GM18526 (cell line): ENCODE data around the gene ATP2C1.

ENCODE experiments used
- POLR2A ChIP-seq: IDR thresholded peaks from 3 replicates; pipeline ENCODE4 v1.6.1; 2011; ENCODE audit not compliant: insufficient read length; ENCODE audit errors: extremely low read depth

The ATP2C1 gene

GRCh38 chr3:130950641-130951040 lies 56.8 kb downstream of the ATP2C1 start:
- no peak for TF ChIP-seq POLR2A

DNA sequence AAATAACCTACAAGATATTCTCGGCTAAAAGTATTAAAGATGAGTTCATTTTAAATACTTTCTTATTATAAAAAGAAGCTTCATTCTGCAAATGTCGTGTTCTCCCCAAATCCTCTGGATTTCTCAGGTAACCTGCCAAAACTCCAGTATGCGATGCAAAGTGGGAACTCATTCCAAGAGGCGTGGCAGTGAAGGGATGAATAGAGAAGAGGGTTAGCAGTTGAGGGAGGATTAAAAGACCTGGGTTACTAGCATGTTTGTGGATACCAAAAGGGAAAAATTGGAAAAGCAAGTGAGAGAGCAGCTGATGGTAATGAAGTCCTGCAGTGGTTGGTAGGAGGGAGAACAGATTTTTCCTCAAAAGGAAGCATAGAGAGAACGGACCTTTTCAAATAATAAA lies 61.6 kb downstream of the ATP2C1 start:
- no peak for TF ChIP-seq POLR2A

- TF ChIP-seq POLR2A: no peak
These were observed 62.4 kb downstream of the ATP2C1 start for GRCh38 chr3:130956281-130956680.

DNA sequence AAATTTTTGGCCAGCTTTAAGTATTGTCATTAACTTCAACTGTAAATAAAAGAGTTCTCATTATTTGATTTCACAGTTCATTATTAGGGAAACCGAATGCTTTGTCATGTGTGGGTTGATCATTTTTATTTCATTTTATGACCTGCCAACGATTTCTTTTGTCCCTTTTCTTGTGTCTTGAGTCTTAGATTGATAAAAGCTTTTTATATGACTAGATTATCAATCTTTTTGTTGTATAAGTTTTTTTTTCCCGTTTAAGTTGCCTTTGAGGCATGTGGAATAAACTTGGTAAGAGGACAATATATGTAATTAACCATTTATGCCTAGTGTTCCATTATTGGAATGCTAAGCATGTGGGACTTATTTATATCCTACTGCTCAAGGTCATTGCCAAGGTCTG lies 62.8 kb downstream of the ATP2C1 start:
- TF ChIP-seq POLR2A: no peak

DNA sequence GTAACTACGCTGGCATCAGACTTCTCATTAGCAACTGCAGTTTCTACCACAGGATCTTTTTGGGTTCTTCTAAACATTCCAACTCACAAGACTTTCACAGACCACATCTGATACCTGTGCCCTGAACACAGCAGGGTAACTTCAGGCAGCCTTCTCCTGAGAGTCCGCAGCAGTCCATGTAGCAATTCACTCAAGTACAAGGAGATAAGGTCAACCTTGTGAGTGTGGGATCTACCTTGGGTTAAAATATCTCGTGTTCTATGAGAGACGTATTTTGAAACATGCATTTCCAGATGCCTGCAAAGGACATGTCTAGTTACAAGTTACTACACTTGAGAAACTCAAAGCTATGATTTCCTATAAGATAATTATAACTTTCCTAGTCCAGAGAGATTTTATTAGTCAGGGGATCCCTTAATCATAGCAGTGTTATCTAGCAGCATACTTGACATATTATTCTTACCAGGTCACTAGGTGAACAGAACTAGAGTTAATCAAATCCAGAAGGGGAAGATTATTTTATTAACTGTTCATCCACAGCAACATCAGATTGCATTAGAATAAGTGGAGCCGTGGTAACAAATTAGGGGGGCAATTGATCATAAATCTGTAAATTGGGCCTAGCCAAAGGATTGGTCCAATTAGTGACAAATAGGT lies 66.4 kb downstream of the ATP2C1 start:
- TF ChIP-seq POLR2A: no peak

DNA sequence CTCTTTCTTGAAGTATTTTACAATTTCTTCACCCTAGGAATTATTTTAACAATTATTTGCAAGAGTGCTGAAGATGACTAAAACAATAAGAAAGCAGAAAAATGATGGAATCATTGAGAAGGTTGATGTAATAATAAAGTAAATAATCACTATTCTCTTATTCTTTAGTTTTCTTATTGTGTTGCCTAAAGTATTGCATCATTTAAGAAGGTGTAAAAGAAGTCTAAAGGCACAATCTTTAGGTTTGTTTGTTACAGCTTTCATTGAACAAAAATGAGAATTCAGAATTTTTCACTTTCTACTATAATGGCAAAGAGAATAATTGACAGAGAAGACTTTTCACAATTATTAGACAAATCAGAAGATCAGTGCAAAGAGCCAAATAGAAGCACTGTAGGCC lies 67.6 kb downstream of the ATP2C1 start:
- TF ChIP-seq POLR2A: no peak

DNA sequence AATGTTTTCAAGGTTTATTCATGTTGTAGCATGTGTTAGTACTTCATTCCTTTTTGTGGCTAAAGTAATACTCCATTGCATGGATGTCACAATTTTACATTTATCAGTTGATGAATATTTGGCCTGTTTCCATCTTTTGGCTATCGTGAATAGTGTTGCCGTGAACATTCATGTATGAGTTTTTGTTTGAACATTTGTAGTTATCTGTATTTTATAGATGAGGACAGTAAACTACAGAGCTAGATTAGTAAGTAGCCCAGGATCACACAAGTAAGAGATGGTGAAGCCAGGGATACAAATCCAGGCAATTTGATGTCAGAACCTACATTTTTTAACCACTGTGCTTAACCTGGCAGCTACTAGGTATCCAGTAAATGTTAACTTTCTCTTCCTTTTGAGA lies 69.6 kb downstream of the ATP2C1 start:
- TF ChIP-seq POLR2A: no peak

DNA sequence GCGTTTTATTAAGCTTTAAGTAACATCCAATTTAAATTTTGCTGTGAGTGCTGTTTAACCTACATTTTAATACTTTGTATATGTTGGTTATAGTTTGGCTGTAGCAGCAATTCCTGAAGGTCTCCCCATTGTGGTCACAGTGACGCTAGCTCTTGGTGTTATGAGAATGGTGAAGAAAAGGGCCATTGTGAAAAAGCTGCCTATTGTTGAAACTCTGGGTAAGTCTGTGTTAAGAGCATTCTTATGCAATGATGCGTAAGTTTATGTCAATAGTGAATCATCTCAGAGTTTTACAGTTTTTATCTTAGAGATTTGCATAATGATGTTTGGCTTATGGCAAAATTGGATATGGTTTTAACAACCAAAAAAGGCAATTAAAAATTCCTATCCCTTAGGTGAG lies 70.0 kb downstream of the ATP2C1 start:
- no peak for TF ChIP-seq POLR2A

- TF ChIP-seq POLR2A: no peak
These were observed 73.4 kb downstream of the ATP2C1 start for GRCh38 chr3:130967281-130967680.

DNA sequence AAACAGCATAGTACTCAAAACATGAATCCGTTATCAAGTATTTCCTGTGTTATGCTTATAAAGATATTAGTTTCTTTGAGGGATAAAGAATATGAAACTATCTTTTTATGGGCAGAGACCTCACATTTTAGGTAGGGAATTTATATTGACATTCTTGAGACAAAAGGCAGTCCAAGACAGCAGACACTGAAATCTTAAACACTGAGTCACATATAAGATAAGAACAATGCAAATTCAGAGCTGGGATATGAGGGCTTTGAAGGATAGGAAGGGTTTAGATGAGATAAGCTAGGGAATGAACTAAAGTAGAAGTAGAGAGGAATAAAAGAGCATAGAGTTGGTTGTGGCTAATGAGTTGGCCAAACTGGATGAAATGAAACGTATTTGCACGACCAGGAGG lies 74.3 kb downstream of the ATP2C1 start:
- TF ChIP-seq POLR2A: no peak

DNA sequence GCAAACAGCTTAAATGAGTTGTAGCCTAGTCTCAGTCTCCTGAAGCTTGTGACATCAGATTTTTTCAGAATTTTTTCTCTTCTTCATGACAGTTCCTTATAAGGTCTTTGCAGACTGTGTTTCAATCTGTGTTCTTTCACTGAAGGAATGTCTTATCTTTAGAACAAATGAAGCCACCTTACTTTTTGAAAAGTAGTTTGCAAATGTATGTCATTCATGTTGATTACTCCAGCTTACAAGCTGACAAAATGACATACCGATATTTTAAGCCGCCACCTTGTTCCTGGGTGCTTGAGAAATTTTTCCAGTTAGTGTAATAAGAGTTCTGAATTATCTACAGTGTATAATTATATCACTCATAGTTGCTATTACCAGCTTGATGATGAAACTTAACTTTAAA lies 75.7 kb downstream of the ATP2C1 start:
- TF ChIP-seq POLR2A: no peak

GRCh38 chr3:130971208-130971607 lies 77.3 kb downstream of the ATP2C1 start:
- TF ChIP-seq POLR2A: no peak

DNA sequence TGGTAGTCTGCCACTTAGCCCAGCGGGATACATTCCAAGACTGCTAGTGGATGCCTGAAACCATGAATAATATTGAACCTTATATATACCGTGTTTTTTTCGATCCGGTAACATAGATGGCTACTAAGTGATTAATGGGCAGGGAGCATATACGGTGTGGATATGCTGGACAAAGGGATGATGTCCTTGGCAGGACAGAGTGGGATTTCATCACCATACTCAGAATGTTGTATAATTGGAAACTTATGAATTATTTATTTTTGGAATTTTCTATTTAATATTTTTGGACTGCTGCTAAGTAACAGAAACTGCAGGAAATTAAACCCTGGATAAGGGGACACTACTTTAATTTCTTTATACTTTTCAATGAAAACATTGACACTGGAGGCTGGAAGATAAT lies 79.5 kb downstream of the ATP2C1 start:
- TF ChIP-seq POLR2A: no peak

DNA sequence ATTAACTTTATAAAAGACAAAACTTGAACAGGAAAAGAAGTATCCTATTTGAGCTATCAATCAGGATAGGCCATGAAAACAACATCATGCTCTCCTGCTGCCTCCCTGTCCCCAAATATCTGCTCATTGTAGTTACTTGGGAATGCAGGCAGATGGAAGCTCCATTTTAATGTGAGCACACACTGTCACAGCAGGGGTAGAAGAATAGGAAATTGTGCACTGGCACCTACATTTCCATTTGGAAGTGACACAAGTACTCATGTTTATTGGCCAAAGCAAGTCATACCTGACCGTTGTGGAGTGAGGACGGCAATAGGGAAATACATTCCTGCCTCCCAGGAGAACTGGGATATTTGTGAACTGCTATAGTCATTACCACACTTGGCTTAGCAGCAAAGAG lies 80.3 kb downstream of the ATP2C1 start:
- TF ChIP-seq POLR2A: no peak

DNA sequence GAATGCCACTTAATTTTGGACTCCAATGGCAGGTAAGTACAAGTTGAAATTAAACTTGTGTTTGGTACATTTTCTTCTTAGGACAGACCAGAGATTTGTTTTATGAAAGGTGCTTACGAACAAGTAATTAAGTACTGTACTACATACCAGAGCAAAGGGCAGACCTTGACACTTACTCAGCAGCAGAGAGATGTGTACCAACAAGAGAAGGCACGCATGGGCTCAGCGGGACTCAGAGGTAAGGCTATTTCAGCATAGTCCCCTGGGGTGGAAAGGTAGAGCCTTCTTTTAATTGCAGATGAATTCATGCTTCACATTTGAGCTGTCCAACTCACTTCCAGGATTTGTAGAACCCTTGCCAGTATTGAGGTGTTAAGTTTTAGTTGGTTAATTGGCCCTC lies 81.4 kb downstream of the ATP2C1 start:
- no peak for TF ChIP-seq POLR2A

DNA sequence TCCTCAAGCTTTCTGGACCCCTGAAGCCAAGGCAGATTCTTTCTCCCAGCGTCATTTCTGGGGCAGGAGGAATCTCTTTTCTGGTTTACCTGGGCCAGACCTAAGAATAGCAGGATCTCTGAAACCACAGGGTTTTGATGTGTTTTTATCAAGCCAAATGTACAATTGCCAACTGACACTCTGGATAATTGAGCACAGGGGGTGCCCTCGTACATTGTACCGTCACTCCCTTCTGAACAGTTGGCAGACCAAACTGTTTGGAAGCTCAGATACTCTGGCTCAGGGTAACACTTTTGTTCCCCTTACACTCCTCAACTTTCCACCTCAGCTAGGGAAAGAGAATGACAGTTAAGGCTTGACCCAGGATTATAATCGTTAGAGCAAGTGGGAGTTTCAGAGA lies 82.8 kb downstream of the ATP2C1 start:
- no peak for TF ChIP-seq POLR2A

GRCh38 chr3:130979117-130979516 lies 85.2 kb downstream of the ATP2C1 start:
- no peak for TF ChIP-seq POLR2A
